ENCODE results near the gene MKNK1.

MKNK1 gene

DNA sequence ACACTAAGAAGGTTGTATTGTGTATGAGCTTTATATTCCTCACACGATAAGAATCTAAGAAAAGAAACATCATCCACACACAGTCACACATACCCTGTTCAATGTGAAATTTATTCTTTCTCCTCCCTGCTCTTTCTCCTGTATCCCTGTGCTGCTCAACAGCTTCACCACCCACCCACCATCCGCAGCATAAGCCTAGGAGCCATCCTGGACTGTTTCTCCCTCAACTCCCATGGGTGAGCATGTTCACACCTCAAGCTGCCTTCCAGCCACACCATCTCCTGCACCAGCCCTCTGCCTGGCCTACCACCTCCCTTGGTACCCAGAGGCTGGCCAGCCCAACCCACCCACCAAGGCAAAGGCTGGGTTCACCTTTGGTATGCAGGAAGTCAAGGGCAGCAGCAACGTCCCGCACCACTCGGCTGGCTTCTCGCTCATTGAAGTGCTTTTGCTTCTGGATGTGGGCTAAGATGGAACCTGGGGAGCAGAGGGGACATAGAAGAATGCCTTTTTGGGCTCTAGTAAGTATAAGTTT lies 32.3 kb downstream of the MKNK1 start:
- Histone ChIP-seq H3K4me3 (no peak overlapping the region), H3K27ac (no peak overlapping the region)

DNA sequence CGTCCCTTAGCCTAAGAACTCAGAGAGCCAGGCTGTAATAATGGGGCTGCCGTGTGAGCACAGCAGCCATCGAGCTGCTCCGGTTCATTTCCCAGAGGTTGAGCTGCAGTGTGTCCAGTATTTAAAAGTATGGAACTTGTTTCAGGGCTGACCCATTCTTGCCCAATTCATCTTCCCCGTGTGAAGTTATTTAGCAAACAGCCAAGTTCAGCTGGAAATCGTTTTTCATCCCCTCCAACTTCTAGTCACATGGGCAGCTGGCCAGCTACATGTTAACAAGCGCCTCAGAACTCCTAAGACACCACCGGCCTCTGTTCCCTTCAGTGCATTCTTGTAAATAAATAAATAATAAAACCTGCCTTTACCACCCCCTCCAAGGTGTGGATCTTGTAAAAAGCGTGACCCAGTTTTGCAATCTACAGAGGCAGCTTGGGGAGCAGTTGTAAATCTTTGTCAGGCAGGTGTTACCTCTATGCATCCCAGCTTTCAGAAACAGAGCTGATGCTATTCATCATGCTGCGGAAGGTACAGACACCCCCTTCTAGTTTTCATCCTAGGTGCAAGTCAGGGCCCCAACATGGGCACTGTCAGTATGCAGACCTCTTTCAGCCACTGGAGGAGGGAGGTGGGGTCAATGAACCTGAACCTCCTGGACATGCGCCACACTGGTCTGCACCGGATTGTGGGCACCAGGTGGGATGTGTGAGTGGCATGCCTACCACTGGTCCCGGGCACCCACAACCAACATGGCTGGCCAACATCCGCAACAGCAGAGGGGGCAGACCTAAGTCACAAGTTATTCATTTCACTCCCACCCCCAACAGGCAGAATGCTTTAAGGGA lies 34.0 kb downstream of the MKNK1 start:
- Histone ChIP-seq H3K4me3 (no peak overlapping the region), H3K27ac (no peak overlapping the region)

DNA sequence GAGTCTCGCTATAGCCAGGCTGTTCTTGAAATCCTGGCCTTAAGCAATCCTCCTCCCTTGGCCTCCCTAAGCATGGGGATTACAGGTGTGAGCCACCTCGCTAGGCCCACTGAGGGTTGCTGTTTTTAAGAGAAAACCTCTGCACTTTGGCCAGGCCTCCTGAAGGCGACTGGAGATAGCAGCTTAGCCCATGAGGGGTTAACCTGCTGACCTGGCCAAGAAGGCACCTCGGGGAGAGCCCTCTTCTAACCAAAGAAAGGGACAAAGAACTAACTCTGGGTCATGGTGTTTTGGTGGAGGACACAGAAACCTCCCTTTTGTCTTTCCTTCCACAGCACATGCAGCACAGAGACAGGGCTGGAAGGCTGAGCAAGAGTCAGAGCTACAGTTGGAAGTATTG lies 35.0 kb downstream of the MKNK1 start:
- H3K4me3 ChIP-seq = no peak overlapping the region
- H3K27ac ChIP-seq = no peak overlapping the region

DNA sequence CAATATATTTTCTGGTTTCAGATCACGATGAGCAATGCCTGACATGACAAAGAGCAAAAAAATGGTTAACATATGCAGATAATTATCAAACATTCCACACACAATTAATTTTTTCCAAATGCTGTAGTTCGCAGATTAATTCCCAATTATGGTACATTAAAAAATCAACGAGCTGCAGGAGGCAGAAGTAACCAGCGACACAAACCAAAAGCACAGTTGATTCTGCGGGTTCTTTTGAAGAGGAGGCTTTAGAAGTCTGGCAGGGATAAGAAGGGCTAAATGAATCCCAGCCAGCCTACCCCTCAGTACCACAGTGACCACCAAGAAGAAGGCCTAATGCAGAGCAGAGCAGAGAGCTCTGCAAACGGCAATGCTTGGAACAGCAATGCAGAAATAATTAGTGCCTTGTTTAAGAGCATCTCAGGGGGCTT lies 35.6 kb downstream of the MKNK1 start:
- H3K4me3 ChIP-seq = no peak overlapping the region
- H3K27ac ChIP-seq = no peak overlapping the region

DNA sequence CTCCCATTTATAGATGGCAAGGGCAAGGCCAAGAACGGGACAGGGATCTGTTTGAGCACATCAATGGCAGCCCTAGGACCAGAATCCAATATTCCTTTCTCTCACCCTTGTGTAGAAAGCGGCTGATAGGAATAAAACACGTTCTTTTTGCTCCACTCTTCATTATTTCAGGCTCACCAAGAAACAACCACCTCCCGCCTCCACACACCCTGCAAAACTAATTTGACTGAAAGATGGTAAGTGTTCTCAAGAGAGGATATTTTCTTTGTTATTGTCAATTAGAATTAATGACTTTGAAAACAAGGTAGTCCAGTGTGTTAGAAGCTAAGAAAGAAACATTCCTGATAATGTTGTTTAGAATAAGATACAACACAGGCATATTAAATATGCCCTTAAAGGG lies 40.7 kb downstream of the MKNK1 start:
- no peak overlapping the region for H3K4me3 ChIP-seq
- H3K27ac ChIP-seq = no peak overlapping the region

DNA sequence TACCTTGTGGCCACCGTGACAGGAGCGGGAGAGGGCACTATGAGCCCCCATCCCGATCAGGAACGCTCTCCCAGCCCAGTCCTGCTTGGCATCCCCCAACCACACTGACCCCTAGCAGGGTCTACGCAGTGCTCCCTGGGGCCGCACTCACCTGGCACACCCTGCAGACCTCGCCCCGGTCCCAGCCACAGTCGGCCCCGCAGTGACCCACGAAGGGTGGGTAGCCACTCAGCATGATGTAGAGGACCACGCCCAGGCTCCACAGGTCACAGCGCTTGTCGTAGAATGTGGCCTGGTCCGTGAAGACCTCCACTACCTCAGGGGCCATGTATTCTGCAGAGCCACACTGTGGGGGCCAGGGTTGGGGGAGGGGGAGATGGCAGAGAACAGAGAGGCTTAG lies 41.6 kb downstream of the MKNK1 start:
- H3K4me3 ChIP-seq = no peak overlapping the region
- H3K27ac ChIP-seq = no peak overlapping the region

DNA sequence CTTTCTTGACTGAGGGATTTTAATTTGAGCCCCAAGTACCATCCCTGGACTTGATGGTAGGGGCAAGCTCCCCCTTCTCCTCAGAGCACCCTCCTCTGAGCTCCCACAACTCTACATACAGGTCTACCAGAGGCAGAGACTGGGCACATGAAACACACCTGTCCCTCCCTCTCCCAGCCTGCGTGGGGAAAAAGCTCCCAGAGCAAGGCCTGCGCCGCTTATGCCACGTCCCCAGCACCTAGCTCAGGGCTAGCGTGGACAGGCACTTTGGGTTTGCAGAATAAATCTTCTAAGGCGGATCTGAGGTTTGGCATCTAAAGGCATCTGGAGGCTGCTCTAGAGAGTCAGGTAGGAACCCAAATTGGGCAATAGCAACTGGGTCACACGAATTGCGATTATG lies 45.1 kb downstream of the MKNK1 start:
- peak overlapping the region in 5 of 21 experiments; percentile 22 to 63 (median 29) for H3K27ac ChIP-seq

DNA sequence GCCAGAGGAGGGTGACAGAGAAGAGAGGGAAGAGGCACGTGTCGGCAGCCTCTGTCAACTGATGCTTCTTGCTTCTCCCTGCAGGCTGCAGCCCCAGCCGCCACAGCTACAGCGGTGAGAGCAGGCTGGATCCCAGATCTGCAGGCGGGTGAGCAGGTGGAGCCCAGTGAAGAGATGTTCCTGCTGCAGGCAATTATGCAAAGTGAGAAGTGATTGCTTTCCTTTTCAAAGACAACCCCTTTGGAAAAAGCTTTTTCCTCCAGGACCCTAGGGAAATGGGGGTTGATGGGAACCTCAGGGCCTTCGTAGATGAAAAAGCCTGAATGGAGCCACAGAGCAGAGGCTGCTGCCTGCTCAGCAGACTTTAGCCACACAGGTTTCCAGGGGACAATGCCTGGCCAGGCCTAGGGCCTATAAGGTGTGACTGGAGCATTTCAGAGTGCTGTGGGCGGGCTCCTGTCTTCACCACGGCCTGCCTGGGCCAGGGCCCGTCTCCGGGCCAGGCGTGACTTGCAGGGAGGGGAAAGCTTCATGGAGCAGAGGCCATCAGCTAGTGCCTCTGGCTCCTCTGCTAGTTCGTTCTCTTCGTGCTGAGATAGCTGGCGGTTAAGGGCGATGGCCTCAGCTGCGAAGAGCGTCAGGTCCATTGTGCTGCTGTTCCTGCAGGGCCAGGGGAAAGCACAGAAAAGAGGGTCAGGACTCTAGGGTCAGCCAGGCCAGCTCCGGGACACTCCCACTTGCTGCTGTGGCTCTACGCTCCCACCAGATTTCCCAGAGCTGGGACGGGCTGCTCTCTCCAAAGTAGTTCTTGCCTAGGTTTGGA lies 45.7 kb downstream of the MKNK1 start:
- no peak overlapping the region for H3K4me3 ChIP-seq
- H3K27ac ChIP-seq = peak overlapping the region in 5 of 21 experiments; percentile 22 to 63 (median 29)

More for the DNA sequence above, 45.1 kb downstream of the MKNK1 start:
- H3K4me3 ChIP-seq = no peak overlapping the region

DNA sequence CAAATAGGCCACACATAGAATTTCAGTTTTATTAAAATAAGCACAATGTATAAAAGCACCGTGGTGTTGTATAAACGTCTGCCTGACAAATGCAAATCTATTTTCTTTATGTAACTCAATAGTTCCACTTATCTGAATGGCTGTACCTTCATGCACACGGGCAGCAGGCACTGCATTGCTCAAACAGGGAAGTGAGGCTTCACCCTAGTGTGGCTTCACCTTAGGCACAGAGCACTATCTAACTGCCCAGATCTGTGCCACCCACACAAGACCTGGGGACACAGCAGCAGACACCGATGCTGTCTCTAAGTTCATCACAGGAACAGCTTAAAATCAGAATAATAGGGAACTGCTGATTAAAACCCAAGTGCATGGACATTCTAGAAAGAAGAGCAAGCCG lies 46.7 kb downstream of the MKNK1 start:
- no peak overlapping the region for H3K27ac ChIP-seq
- H3K4me3 ChIP-seq = no peak overlapping the region

DNA sequence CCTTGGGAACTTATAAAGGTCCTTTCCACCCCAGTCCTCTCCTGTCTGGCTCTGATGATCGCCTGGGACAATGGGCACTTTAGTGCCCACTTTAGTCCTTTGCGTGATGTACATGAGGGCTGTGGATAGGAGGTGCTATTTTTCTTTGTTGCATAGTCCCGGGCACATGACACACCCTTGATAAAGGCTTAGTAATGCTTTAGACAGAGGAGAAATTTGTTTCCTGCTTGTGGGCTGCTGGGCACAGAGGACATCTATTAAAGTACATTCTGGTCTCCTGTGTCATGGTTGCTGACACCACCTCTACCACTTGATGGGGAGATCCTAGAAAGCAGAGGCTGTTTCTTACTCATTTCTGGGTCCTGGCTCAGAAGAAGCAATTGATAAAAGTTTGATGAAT lies 47.2 kb downstream of the MKNK1 start:
- no peak overlapping the region for H3K4me3 ChIP-seq
- H3K27ac ChIP-seq = no peak overlapping the region

DNA sequence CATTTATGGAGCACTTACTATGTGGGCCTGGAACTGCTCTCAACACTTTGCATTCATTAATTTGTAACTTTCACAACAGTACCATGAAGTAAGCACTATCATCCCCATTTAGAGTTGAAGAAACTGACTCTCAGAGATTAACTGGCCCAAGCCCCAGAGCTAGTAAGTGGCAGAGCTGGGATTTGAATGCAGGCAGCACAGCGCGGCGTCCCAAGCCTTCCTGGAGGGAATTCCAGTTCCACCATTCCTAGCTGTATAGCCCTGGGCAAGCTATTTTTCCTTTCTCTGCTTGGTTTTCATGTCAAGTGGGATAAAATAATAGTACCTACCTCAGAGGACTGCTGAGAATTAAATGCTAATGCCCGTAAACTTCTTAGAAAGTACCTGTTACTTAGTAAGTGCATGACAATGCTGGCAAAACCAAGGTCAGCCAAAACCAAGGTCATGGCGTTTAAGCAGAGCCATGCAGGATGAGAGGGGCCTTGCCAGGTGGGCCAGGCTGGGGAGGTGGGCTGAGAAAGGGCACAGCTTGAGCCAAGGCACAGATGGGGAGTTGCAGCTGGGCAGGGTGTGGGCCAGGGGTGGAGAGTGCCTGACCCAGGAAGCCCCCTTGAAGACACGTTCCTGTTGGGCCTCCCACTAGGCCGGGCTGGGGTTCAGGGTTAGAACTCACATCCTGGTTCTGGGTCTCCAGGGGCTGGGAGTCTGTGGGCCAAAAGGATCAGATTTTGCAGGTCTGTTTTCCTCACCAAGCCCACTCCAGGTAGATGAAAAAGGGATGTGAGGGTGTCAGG lies 48.0 kb downstream of the MKNK1 start:
- H3K4me3 ChIP-seq = no peak overlapping the region
- H3K27ac ChIP-seq = no peak overlapping the region

DNA sequence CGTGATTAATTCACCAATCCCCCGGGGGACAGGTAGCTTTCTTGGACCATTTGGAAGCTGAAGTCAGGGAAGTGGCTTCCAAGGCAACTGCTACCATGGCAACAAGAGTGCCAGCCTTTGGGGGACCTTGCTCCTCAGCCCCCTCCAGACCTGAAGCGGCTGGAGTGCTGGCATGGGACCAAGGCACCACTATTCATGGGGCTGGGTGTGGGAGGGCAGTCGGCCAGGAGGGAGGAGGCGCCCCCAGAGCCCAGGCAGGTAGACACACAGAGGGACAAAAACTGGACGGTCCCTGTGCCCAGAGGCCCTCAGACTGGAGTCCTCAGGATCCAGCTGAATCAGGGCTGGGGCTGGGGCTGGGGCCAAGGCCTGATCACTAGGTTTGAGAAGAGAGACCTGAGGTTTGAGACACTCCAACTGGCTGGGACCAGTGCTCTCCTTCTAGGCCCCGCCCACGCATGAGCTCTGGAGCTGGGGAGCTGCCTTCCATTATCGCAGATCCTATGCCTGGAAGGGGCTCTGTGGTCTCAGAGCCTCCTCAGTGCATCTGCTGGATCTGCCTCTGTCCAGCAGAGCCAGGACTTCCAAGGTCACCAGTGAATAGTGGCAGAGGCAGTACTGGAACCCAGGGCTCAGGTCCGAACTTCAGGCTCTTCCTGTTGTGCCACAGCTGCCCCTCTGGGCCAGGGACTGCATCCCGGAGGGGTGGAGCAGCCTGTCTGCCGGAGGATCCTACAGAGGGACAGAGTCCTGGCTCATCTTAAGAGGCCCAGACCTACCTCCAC lies 49.3 kb downstream of the MKNK1 start:
- no peak overlapping the region for H3K27ac ChIP-seq

DNA sequence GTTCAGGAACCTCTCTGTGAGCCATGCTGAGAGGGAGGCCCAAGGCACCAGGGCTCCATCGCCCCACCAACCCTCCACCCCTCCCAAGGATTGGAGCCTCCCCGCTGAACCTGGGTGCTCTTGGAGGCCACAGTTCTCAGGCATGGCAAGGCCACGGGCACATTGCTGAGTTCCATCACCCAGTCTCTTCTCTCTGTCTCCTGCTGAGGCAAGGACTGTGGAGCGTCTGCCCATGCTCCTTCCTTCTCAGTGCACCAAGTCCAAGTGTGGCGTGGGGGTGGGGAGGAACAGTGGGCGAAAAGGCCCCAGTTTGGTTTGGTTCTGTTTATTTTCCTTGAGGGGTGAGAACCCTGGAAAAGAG lies 49.9 kb downstream of the MKNK1 start:
- no peak overlapping the region for H3K4me3 ChIP-seq
- no peak overlapping the region for H3K27ac ChIP-seq

More for the DNA sequence above, 49.3 kb downstream of the MKNK1 start:
- H3K4me3 ChIP-seq = no peak overlapping the region

DNA sequence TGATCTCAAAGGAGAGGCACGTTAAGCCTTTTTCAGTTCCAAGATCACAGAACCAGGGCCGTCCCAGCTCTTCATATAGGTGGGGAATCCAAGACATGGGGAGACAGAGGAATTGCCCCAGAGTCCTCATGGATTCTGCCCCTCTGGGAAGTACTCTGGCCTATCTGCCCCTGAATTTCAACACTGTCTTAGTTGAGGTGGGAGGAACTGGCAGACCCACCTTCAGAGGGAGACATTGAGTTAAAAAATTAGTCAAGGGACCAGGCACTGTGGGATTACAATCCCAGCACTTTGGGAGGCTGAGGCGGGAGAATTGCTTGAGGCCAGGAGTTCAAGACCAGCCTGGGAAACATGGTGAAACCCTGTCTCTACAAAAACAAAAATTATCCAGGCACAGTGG lies 50.6 kb downstream of the MKNK1 start:
- H3K27ac ChIP-seq = no peak overlapping the region
- H3K4me3 ChIP-seq = no peak overlapping the region

DNA sequence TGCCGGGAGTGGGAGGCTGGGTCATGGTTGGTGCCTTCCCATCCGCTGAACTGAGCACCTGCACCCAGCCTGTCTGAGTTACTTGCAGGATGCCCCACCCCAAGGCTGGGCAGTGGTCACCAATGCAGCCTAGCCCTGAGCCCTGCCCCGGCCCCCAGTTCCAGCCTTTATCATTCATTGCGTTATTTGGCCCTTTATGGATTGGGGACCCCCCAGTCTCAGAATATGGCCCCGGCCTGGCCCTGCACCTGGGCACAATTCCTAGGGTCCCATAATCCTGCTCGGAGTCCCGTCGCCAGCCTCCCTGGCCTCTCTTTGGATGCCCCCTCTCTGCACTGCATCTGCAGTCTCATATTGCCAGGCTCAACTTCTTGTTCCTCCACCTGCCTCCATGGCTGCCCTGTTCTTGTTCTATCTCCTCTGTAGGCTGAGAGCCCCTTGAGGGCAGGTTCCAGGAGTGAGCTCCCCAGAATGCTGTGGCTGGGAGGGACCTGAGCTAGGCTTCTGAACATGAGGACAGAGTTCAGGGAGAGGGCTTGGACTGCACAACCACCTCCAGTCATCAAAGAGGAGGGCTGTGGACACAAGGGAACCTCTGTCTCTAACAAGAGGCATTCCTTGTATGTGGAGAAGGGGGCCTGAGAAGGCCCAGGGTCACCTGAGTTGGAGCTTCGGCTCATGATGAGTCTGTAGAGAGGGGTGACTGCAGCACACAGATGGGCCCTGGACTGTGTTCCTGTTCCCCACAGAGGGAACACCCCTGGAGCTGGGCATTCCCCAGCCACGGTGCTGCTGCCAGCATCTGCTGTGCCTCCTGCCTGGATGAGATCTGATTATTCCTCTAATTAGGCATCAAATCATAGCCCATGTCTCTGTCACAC lies 51.5 kb downstream of the MKNK1 start:
- Histone ChIP-seq H3K27ac (no peak overlapping the region), H3K4me3 (no peak overlapping the region)

DNA sequence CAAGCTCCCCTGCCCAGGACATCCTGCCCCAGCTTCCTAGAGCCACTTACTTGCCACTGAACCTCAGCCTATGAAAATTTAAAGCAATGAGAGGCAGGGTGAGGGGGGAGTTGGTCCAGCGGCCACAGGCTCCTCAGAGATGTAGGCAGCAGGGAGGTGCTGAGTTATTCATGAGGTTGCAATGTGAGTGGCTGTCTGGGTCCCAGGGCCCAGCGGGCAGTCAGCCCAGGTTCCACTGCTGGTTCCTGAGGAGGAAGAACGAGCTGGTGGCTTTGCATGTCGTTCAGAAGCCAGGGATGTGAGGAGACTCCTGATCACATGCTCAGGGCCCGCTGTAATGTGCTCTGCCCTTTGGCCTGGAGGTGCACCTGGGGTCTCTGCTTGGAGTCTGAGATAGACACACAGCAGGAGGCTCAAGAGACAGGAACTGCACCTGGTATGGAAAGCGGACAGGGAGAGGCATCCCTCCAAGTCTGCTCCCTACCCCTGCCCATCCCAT lies 52.4 kb downstream of the MKNK1 start, which contains the start of gene KNCN:
Gene KNCN, minus strand, starts transcription at position 51 of the 499 bp plus-strand sequence. CDS start 432 bp downstream, outside the sequence.
- no peak within 1 kb of the TSS for H3K4me3 ChIP-seq

DNA sequence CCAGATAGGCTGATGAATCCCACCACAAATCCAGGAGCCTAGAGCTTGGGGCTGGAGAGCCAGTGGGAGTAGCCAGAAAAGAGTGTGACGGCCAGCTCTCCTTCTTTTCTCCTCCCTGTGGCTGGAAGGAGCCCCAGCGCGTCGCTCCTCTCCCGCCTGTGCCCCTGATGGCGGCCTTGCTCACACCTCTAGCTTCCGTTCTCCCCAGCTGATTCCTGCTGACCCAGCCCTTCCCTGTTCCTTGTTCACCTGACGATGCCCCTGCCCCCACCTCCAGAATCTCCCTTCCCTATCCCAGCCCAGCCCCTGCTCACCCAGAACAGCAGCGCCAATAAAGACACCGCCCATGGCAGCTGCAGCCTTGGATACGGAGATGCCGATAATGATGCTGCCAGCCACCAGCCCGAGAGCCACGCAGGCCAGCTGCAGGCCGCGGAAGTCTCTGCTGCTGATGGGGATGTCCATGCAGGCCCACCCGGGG lies 53.3 kb downstream of the MKNK1 start:
- Histone ChIP-seq H3K4me3 (no peak overlapping the region), H3K27ac (no peak overlapping the region)

More for the DNA sequence above, 52.4 kb downstream of the MKNK1 start, which contains the start of gene KNCN:
- no peak within 1 kb of the TSS for H3K27ac ChIP-seq

All from skin epidermis (tissue), 12 donors.